SK-N-DZ (cell line): Measurements from ENCODE around the gene RUFY2.
A peak's percentile ranks its signal among the peaks of the same experiment; 100 is the strongest.

Source experiments
- DNase-seq: peaks from one replicate; pipeline ENCODE4 v3.0.0-alpha.2; 2015; ENCODE audit warnings: low spot score

The RUFY2 gene

GRCh38 chr10:68365611-68366010, 41.5 kb downstream of the RUFY2 start:
- DNase-seq = no peak

- no peak for DNase-seq
Observed at GRCh38 chr10:68364101-68364886, 42.8 kb downstream of the RUFY2 start.

GRCh38 chr10:68362590-68362989, 44.5 kb downstream of the RUFY2 start:
- no peak for DNase-seq

- DNase-seq = no peak
Observed at GRCh38 chr10:68359189-68359588, 47.9 kb downstream of the RUFY2 start.

GRCh38 chr10:68353537-68353936, 53.5 kb downstream of the RUFY2 start:
- DNase-seq = no peak

- DNase-seq = peak; percentile 67
Observed at GRCh38 chr10:68348265-68348741, 58.8 kb downstream of the RUFY2 start.

- no peak for DNase-seq
Observed at GRCh38 chr10:68346774-68347173, 60.3 kb downstream of the RUFY2 start.

GRCh38 chr10:68345621-68346020, 61.5 kb downstream of the RUFY2 start:
- no peak for DNase-seq

GRCh38 chr10:68342909-68343516, 64.1 kb downstream of the RUFY2 start:
- no peak for DNase-seq

- DNase-seq = no peak
Observed at GRCh38 chr10:68340358-68341080, 66.6 kb downstream of the RUFY2 start.

GRCh38 chr10:68336754-68337351, 70.2 kb downstream of the RUFY2 start:
- DNase-seq = no peak

GRCh38 chr10:68334672-68335467, 72.2 kb downstream of the RUFY2 start:
- DNase-seq = no peak

- peak; percentile 18 for DNase-seq
Observed at GRCh38 chr10:68333440-68334431, 73.3 kb downstream of the RUFY2 start.

- DNase-seq = no peak
Observed at GRCh38 chr10:68333058-68333395, 74.0 kb downstream of the RUFY2 start.

- peak; percentile 86 for DNase-seq
Observed at GRCh38 chr10:68332259-68333057, 74.6 kb downstream of the RUFY2 start, which contains the start of gene PBLD. Gene PBLD (minus strand): TSS chr10:68332928. CDS start chr10:68306844, 26,084 bp downstream.

GRCh38 chr10:68331455-68332258, 75.4 kb downstream of the RUFY2 start, which contains the start of gene HNRNPH3:
Gene HNRNPH3 (plus strand): TSS chr10:68332064. CDS start chr10:68337222, 5,158 bp downstream.
- peak; percentile 97 for DNase-seq

GRCh38 chr10:68330852-68331454, 76.1 kb downstream of the RUFY2 start:
- DNase-seq = no peak

GRCh38 chr10:68329506-68329861, 77.6 kb downstream of the RUFY2 start:
- no peak for DNase-seq
